Gastroesophageal sphincter (tissue), 4 donors: ENCODE data around the gene UMODL1. TPM values are rescaled to one million over a fixed set of nuclear protein-coding genes. Genes with fewer than 3 reads are reported as not detected.

Experiments used
- ATAC-seq: fragments of 150-250 bp; one replicate; pipeline ENCODE4 v1.9.1; 2016; ENCODE audit warnings: mild to moderate bottlenecking, moderate library complexity
- H3K27ac ChIP-seq, 4 donors: fragments of 200-600 bp; sonication (generic) in 3 of 4; 1 replicate in 3 of 4; 2 replicates in 1 of 4; pipeline ENCODE4 v1.5.1; 2016 to 2019
- H3K27me3 ChIP-seq: fragments of 200-600 bp; sonication (generic); one replicate; pipeline ENCODE4 v1.5.1; 2019
- H3K36me3 ChIP-seq, 2 donors: fragments of 200-600 bp; sonication (generic); one replicate each; pipeline ENCODE4 v1.5.1; 2019; ENCODE audit warnings: control low read depth in 1 of 2
- H3K4me1 ChIP-seq, 3 donors: fragments of 200-600 bp; sonication (generic); 1 replicate in 2 of 3; 2 replicates in 1 of 3; pipeline ENCODE4 v1.5.1; 2016 to 2019; ENCODE audit warnings: control low read depth in 2 of 3
- H3K4me3 ChIP-seq, 2 donors: fragments of 200-600 bp; sonication (generic); one replicate each; pipeline ENCODE4 v1.5.1; 2019; ENCODE audit warnings: mild to moderate bottlenecking in 1 of 2, moderate library complexity in 1 of 2
- H3K9me3 ChIP-seq, 3 donors: fragments of 200-600 bp; sonication (generic); one replicate each; pipeline ENCODE4 v1.5.1; 2017 to 2019; ENCODE audit warnings: control low read depth in 2 of 3
- EP300 ChIP-seq: sonication (generic); formaldehyde crosslinking; IDR thresholded peaks from one replicate; pipeline ENCODE4 v1.6.1; 2017; ENCODE audit warnings: antibody characterized with exemption, mild to moderate bottlenecking
- POLR2A ChIP-seq, 2 donors: fragments of 450-650 bp; IDR thresholded peaks; one replicate each; pipeline ENCODE4 v1.6.1; 2017; ENCODE audit warnings: antibody characterized with exemption in 2 of 2, mild to moderate bottlenecking in 2 of 2, moderate library complexity in 1 of 2
- POLR2AphosphoS5 ChIP-seq: sonication (generic); formaldehyde crosslinking; IDR thresholded peaks from one replicate; pipeline ENCODE4 v1.6.1; 2017; ENCODE audit warnings: antibody characterized with exemption
- WGBS, 2 donors: methylation state at CpG; one replicate each; pipeline ENCODE4 v1.1.5; 2018; ENCODE audit warnings: low coverage in 1 of 2; 5-methylcytosine and 5-hydroxymethylcytosine counted together
- total RNA-seq, 4 donors: library from RNA; depleted of rRNA; stranded (reverse); fragments of >200 nt; gene quantifications; one replicate each; pipeline ENCODE4 v1.1.0, GENCODE V29; 2016
- TF ChIP-seq, protein P1 (sequence below), 4 experiments: fragments of 200-600 bp in 2 of 4; fragments of 450-650 bp in 2 of 4; sonication (generic) in 1 of 4; IDR thresholded peaks; one replicate each; pipeline ENCODE4 v1.5.1; 2017 to 2019; ENCODE audit warnings: antibody characterized with exemption in 4 of 4, mild to moderate bottlenecking in 2 of 4, moderate library complexity in 2 of 4

The UMODL1 gene
- total RNA-seq, 4 donors from 2014 or later: not detected

DNA sequence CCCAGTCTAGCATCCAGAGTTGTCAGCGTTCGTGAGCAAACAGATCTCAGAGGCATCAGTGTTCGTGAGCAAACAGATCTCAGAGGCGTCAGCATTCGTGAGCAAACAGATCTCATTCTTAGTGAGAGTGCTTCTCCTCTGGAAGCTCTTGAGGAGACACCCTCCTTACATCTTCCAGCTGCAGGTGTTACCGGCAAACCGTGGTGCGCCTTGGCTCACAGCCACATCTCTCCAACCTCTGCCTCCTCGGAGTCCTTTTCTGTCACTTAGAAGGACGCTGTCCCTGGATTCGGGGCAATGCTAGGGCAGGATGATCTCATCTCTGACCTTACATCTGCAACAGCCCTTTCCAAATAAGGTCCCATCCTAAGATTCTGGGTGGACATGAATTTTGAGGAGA is 14.6 kb upstream of the UMODL1 start:
- no peak for TF ChIP-seq POLR2A (IDR thresholded peaks at IDR 0.05)
- no peak for TF ChIP-seq POLR2AphosphoS5
- TF ChIP-seq EP300: no peak
- TF ChIP-seq, protein P1, sequence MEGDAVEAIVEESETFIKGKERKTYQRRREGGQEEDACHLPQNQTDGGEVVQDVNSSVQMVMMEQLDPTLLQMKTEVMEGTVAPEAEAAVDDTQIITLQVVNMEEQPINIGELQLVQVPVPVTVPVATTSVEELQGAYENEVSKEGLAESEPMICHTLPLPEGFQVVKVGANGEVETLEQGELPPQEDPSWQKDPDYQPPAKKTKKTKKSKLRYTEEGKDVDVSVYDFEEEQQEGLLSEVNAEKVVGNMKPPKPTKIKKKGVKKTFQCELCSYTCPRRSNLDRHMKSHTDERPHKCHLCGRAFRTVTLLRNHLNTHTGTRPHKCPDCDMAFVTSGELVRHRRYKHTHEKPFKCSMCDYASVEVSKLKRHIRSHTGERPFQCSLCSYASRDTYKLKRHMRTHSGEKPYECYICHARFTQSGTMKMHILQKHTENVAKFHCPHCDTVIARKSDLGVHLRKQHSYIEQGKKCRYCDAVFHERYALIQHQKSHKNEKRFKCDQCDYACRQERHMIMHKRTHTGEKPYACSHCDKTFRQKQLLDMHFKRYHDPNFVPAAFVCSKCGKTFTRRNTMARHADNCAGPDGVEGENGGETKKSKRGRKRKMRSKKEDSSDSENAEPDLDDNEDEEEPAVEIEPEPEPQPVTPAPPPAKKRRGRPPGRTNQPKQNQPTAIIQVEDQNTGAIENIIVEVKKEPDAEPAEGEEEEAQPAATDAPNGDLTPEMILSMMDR (IDR thresholded peaks at IDR 0.05): no peak
- H3K4me3 ChIP-seq: no peak overlapping the region
- H3K9me3 ChIP-seq: no peaks in the 10 kb centered on the region
- no peak overlapping the region for H3K27ac ChIP-seq
- 81 to 83% methylated on average over 4 to 11 of the region's 11 CpGs for WGBS, 2 donors
- H3K36me3 ChIP-seq: no peaks in the 10 kb centered on the region
- no peak for ATAC-seq
- peaks cover 45% of the 10 kb centered on the region for H3K27me3 ChIP-seq
- no peaks in the 10 kb centered on the region for H3K4me1 ChIP-seq

DNA sequence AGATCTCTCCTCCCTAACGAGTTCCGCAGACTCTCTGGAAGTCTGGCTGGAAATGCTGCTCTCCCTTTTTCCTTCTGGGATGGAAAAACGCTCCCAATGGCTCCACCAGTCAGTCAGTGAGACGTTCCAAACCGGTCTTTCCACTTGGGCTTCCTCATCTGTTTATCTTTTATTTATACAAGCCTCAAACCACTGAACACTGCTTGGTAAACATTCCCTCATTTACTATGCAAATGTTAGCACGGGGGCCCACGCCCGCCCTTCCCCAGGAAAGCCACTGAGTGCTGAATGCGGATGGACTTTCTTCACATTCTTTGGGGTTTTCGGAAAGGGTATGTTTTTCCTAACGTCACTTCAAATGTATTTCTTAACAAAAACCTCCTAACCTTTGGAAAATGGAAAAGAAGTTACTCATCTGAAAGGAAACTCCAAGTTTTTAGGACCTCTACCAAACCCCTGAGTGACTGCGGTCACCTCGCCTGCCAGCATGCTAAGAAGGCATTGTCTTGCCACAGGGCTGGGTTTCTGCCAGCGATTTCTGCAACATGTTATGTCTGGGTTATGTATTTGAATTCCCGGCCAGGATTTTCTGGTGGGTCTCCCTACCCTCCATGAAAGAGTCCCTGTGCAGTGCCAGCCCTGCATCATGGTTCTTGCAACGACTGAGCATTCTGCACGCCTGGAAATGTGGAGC is 14.0 kb upstream of the UMODL1 start:
- Histone ChIP-seq H3K27me3 (peaks cover 50% of the 10 kb centered on the region), H3K36me3 (no peaks in the 10 kb centered on the region), H3K9me3 (no peaks in the 10 kb centered on the region), H3K27ac (no peak overlapping the region), H3K4me3 (no peak overlapping the region), H3K4me1 (no peaks in the 10 kb centered on the region)
- 40 to 46% methylated on average over 7 to 17 of the region's 17 CpGs for WGBS, 2 donors
- ATAC-seq: no peak
- TF ChIP-seq POLR2AphosphoS5 (peak; percentile 6), POLR2A (IDR thresholded peaks at IDR 0.05) (no peak), EP300 (no peak)

DNA sequence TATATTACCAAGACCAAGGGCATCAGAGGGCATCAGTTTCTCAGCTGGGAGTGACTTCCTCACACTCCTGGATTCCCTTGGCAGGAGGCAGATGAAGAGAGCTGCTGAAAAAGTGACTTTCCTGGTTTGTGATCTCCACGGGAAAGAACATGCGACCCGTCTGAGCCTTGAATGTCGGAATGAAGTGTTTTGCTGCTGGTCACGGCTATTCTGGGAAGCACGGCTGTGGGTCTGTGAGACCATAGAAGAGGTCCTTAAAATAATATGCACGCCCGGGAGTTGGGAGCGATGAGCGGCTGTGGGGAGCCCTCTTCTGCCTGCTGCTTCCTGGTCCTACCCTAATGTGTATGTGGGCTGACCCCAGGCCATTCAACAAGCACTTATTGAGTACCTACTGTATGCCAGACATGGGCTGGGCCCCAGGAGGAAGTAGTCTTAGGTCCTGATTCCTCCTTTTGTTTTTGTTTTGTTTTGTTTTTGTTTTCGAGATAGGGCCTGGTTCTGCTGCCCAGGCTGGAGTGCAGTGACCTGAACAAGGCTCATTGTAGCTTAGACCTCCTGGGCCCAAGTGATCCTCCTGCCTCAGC is 13.2 kb upstream of the UMODL1 start:
- no peak for TF ChIP-seq POLR2A (IDR thresholded peaks at IDR 0.05)
- no peak for TF ChIP-seq EP300
- TF ChIP-seq, protein P1 (IDR thresholded peaks at IDR 0.05): no peak
- no peak for TF ChIP-seq POLR2AphosphoS5
- Histone ChIP-seq H3K9me3 (no peaks in the 10 kb centered on the region), H3K27ac (no peak overlapping the region), H3K4me1 (no peaks in the 10 kb centered on the region), H3K36me3 (no peaks in the 10 kb centered on the region), H3K27me3 (peaks cover 58% of the 10 kb centered on the region), H3K4me3 (no peak overlapping the region)
- 79 to 81% methylated on average over 5 to 11 of the region's 11 CpGs for WGBS, 2 donors
- ATAC-seq: no peak

DNA sequence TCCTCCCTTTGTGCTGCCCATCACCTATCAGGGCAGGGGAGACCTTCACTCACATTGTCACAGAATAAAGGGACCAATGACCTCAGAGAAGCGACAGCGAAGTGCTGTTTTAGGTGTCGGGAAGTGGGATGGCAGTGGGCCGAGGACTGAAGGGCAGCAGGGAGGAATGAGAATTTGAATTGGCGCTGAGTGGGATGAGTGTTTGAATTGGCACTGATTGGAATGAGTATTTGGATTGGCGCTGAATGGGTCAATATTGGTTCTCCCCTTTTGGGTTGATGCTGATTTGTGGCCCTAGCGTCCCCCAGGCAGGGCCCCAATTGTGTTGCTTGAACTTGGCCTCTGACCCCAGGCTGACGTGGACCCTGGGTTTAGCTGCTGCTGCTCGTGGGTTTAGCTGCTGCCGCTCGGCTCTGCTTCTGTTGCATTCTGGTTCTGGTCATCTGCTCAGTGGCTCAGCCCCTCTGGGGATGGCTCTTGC is 12.4 kb upstream of the UMODL1 start:
- Histone ChIP-seq H3K9me3 (no peaks in the 10 kb centered on the region), H3K27me3 (peaks cover 65% of the 10 kb centered on the region), H3K4me3 (no peak overlapping the region), H3K27ac (no peak overlapping the region), H3K4me1 (no peaks in the 10 kb centered on the region), H3K36me3 (no peaks in the 10 kb centered on the region)
- 84 to 100% methylated on average over 1 to 7 of the region's 11 CpGs for WGBS, 2 donors
- TF ChIP-seq POLR2A (IDR thresholded peaks at IDR 0.05) (no peak), EP300 (no peak), POLR2AphosphoS5 (no peak)
- TF ChIP-seq, protein P1 (IDR thresholded peaks at IDR 0.05): no peak
- no peak for ATAC-seq

DNA sequence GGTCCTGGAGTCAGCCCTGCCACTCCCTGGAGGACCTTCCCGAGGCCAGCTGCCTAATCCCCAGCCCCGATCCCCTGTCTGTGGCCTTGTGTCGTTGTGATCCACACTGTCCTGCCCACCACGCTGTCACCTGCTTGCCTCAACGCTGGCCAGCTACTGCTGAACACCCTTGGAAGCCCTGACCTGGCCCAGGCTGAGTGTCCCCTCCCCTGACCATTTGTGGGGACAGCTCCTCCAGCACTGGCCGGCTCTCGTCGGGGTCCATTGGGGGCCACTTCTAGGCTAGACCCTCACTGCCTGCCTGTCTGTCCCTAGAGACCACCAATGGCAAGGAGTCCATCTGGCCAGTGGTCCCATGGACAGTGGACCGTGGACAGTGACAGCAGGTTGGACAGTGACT is 12.0 kb upstream of the UMODL1 start:
- Histone ChIP-seq H3K36me3 (no peaks in the 10 kb centered on the region), H3K27me3 (peaks cover 69% of the 10 kb centered on the region), H3K27ac (no peak overlapping the region), H3K4me3 (no peak overlapping the region), H3K9me3 (no peaks in the 10 kb centered on the region), H3K4me1 (no peaks in the 10 kb centered on the region)
- 67% methylated on average over 3 of the region's 9 CpGs; no CpG with 5 or more reads in 1 of the 2 donors for WGBS, 2 donors
- TF ChIP-seq POLR2A (IDR thresholded peaks at IDR 0.05) (no peak), POLR2AphosphoS5 (no peak), EP300 (no peak)
- TF ChIP-seq, protein P1 (IDR thresholded peaks at IDR 0.05): no peak
- no peak for ATAC-seq
